ENCODE results near the gene BDH1. TPM values are rescaled to one million over a fixed set of nuclear protein-coding genes. Genes with fewer than 3 reads are reported as not detected.

The BDH1 gene
- total and polyA plus RNA-seq, 2 of the 13 experiments (the other 11 are each of a cell fraction or from before 2014, with no cell fraction given): 21.2 to 71.9 TPM

GRCh38 chr3:197468866-197469382, 86.8 kb downstream of the BDH1 start (continued):
- peak; percentile 28 for TF ChIP-seq ZNF18 (CRISPR knock-in tag; IDR thresholded peaks at IDR 0.05; ENCODE audit: insufficient replicate concordance)
- 0 out of 2 replicates have a peak, but pooled peaks have one; percentile 70 for TF ChIP-seq ZNF598 (CRISPR knock-in tag; IDR thresholded peaks at IDR 0.05; ENCODE audit: borderline replicate concordance)
- peak; percentile 61; the same call in 1 of the 2 replicates for TF ChIP-seq ZSCAN25 (CRISPR knock-in tag; IDR thresholded peaks at IDR 0.05)
- no peak for TF ChIP-seq FOXA1 (IDR thresholded peaks at IDR 0.05)
- TF ChIP-seq FOXA1 (CRISPR knock-in tag; IDR thresholded peaks at IDR 0.05): peak; percentile 48; the same call in 1 of the 2 replicates
- no peak for TF ChIP-seq CBFB (CRISPR knock-in tag; IDR thresholded peaks at IDR 0.05)
- no peak for TF ChIP-seq KDM1A (CRISPR knock-in tag; IDR thresholded peaks at IDR 0.05)
- TF ChIP-seq ZNF724P (CRISPR knock-in tag; IDR thresholded peaks at IDR 0.05; ENCODE audit: borderline replicate concordance): no peak
- TF ChIP-seq SP5 (CRISPR knock-in tag; IDR thresholded peaks at IDR 0.05; ENCODE audit: borderline replicate concordance, low read depth): peak; percentile 9; the same call in 1 of the 2 replicates
- peak; percentile 47; the same call in 1 of the 2 replicates for TF ChIP-seq MYC (CRISPR knock-in tag; IDR thresholded peaks at IDR 0.05; ENCODE audit: borderline replicate concordance)
- peak; percentile 70 for TF ChIP-seq ZNF687 (CRISPR knock-in tag; IDR thresholded peaks at IDR 0.05)
- peak; percentile 46; the same call in 1 of the 2 replicates for TF ChIP-seq ARID4A (CRISPR knock-in tag; IDR thresholded peaks at IDR 0.05; ENCODE audit: borderline replicate concordance)
- peak; percentile 22 for TF ChIP-seq IKZF4 (CRISPR knock-in tag; IDR thresholded peaks at IDR 0.05; ENCODE audit: borderline replicate concordance, low read depth, not compliant biosample characterization)
- no peak for TF ChIP-seq HNRNPUL1 (IDR thresholded peaks at IDR 0.05; ENCODE audit: low read depth, low read length)
- TF ChIP-seq POLR2A (IDR thresholded peaks at IDR 0.05; ENCODE audit: insufficient read depth in 1 of 2, low read depth in 2 of 2, low read length in 2 of 2): peak; percentile 55 to 80; a peak in 3 of 4 replicates
- TF ChIP-seq ZNF263 (CRISPR knock-in tag; IDR thresholded peaks at IDR 0.05): peak; percentile 77
